HK-2 (cell line): ENCODE results near the gene AAK1.
"Not testable (repeated sequence)": the region's sequence is repeated elsewhere in the genome, so short reads cannot be mapped to it uniquely, and the experiment has no call there.

Source experiments
- DNase-seq: peaks from one replicate; pipeline ENCODE4 v3.0.0-alpha.2; 2018; ENCODE audit not compliant: unreplicated experiment

Gene AAK1

DNA sequence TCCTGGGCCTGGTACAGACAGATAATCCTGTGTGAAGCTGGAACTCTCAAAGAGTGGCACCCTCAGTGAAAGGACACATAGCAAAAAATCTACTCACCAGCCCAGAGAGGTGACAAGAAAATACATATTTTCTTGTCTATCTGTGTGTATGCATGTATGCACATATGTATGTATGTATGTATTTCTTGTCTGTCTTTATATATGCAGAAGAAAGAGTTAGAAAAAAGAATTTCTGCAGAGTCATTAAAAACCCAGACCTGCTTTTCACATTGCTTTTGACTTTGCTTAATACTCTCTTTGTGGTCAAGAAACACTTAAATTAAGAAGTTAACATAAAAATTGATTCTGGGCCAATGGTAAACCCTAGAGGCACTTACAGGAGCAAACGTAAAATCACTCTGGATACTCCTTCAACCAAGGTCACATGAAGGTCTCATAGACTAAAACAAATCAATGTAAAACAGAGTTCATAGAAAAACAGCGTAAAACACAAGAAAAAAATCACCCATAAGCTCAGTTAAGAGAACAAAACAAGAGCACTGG, 16.5 kb upstream of the AAK1 start:
- DNase-seq, result no peak

DNA sequence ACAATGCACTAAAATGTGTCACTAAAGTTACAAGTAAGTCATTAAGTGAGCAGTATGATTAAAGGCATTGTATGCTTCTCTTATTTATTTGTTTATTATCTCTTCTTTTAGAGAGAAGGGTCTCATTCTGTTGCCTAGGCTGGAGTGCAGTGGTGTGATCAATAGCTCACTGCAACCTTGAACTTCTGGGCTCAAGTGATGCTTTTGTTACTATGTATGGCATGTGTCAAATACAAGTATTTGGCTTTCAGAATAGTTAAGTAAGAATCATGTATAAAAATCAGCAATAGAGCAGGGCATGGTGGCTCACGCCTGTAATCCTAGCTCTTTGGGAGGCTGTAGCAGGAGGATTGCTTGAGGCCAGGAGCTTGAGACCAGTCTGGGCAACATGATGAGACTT, 15.8 kb upstream of the AAK1 start:
- DNase-seq, result no peak

DNA sequence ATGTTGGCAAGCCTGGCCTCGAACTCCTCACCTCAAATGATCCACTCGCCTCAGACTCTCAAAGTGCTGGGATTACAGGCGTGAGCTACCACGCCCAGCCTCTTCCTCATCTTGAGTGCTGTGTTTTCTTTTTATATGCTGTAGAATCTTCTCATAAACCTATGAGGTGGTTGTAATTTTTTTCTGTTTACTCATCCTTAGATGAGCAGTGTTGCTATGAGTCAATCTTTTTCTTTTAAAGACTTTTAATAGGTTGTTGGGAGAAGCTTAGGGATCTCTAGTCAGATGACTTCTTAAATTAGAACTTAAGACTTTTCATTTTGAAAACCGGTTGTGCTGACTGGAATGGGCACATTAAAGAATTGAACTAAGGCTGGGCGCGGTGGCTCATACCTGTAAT, 8.7 kb upstream of the AAK1 start:
- no peak for DNase-seq

DNA sequence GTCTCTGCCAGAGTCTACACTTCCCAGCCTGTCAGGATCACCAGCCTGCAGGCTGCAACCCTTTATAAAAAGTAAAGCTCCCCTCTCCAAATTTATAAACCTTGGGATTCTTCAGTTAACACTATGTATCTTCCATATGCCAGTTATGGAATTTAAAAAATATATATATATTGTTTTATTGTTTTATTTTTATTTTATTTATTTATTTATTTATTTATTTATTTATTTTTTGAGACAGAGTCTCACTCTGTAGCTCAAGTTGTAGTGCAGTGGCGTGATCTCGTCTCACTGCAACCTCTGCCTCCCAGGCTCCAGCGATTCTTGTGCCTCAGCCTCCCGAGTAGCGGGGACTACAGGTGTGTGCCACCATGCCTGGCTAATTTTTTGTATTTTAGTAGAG, 3.7 kb upstream of the AAK1 start:
- DNase-seq, result not testable (repeated sequence)

DNA sequence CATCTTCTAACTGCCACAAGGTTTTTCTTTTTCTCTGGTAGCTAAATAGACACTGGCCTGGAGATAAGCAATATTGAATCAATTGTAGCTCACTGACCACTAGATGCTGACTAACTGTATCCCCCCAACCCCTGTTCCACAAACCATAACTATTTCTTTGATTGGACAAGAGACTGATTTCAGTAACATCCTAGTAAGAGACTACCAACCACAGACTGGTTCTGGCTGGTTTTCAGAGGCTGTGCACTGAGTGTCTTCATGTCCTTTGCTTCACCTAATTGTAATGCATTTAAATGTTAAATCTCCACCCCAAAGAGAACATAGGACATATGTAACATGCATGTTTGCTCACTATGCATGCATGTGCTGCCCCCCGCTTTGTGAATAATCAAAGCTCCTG, 3.2 kb upstream of the AAK1 start:
- DNase-seq, result no peak

GRCh38 chr2:69645921-69646320, 2.4 kb upstream of the AAK1 start:
- DNase-seq, result no peak

- no peak for DNase-seq
Observed at GRCh38 chr2:69645031-69645431, 1.5 kb upstream of the AAK1 start.

DNA sequence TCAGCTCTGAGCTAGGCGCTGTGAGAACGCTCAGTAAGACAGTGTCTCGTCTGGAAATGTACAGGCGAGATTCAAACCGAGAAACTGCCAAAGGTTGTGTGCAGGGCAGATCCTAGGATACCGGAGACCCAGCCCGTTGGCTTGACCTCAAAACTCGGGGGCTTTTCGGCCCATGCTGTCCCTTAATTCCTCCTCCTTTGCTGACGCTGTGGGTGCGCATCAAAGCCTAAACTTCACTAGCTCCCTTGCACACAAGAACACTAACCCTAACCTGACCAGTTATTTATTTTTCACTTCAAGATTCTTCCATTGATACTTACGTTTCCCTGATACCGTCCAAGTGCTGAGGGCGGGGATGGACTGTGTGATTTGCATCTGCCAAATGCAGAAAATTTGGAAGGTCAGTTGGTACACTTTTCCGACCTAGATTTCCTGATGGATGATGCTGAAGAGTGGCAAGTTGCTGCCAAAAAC, 1.0 kb upstream of the AAK1 start:
- DNase-seq, result no peak

DNA sequence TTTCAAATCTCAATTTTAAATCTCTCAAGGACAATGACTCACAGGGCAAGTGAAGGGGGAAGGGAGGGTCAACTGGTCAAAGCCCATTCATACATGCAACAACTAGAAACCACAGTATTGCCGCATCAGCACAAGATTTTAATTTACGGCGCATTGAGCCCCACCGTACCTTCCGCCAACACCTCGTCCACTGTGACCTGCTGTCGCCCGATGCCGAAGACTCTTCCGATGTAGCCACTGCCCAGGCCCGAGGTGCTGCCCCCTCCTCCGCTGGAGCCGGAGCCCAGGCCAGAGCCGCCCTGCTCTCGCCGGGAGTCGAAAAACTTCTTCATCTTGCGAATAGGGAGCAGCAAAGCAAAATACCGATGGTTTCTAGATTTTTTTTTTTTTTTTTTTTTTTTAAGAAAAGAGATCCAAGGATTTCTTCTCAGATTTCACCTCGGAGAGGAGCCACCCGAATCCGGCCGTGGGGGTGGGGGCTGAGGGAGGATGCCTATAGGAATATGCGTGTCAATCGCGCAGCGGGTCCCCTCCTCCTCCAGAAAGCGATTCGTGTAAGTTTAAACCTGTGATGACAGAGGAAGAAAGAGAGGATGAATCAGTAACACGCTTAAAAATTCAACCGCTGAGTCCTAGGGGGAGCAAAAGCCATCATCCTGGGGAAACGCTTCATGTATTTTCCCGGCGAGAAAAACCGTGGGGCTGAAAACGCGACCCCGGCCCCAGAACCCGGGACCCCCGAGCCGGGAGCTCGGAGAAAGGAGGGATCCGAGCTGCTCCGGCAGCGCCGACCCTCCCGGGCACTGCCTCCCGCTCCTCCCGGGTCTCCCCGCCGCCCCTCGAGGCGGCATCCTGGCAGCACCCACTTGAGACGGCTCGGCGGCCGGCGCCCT, 584 bp downstream of the AAK1 start:
- DNase-seq, result peak; percentile 68

DNA sequence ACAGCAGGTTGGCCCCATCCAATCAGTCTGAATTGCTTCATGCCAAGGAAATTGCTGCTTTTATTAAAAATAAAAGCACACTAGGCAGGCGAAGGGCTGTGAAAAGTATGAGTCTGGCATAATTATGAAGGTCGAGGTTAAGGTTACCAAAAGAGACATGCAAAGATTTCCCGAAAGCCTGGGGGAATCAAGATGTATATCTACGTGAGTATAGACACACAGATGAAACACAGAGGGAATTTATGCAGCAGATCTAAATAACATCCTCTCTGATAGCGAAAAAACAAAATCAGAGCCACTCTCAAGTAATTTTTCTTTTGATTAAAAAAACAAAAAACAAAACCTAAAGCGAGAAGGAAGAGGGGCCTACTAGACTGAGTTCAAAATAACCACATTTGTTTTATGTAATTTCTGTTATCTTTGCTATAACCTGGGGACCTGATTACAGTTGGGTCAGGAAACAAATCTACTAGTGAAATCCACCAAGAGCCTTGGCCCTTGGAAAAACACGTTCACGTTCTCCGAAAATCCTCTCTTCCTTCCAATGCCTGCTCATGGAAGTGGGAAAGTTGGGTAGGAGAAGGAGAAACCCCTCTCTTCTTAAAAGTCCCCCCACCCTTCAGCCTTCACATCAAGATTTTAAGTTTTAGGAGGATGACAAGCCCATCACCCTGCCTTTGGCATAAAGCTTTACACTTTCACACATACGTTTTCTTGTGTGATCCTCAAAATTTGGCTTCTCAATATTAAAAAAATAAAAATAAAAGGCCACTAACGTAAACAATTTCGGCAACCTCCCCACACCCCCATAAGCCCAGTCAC, 1.4 kb downstream of the AAK1 start:
- DNase-seq, result no peak

DNA sequence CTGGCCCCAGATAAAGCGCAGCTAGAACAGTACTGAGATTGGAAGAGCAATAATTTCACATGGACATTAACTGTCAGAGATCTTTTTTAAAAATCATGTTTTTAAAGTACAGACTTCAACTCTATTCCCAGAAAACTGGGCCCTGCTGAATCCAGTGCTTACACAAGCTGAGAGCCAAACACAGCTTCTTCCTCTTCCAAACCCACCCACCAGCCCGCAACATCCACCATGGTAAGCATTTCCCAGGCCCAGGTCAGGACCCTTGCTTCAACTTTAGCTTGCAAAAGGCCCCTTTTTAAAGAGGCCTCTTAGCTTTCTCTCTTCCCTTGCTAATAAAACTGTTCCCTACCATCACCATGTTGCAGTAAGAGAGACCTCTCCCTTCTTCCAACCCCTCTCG, 2.1 kb downstream of the AAK1 start:
- no peak for DNase-seq

DNA sequence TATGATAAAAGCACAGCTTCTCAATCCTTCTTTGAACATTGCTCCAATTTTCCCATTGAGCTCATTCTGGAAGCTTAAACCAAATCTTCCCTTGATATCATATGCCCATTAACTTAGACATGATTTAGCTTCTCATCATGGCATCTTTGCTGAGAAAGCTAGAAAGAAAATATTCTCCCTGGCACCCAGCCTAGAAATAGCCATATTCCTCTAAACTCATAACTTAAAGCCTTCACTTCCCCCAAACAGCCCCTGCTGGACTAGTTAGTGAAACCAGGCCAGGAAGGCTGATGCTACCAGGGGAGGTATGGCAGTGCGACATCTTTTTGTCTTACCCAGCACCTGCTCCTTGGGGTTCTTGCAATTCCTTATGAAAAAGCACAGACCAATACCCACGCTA, 4.3 kb downstream of the AAK1 start:
- DNase-seq, result no peak

DNA sequence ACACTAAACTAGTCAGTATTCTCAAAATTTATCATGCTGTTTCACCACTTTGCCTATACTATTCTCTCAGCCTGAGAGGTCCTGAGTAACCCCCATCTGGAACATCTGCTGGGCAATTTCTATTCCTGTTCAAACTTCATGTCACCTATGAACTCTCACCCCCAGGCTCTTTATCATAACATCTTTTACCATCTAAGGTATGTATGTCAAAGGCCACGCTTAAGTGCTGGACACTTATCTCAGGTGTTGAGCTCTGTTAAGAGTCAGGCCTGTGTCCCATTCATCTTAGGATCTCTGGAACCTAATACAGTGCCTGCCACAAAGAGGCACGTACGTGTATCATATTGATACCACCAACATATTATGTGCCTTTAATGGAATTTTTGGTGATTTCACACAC, 4.9 kb downstream of the AAK1 start:
- no peak for DNase-seq

DNA sequence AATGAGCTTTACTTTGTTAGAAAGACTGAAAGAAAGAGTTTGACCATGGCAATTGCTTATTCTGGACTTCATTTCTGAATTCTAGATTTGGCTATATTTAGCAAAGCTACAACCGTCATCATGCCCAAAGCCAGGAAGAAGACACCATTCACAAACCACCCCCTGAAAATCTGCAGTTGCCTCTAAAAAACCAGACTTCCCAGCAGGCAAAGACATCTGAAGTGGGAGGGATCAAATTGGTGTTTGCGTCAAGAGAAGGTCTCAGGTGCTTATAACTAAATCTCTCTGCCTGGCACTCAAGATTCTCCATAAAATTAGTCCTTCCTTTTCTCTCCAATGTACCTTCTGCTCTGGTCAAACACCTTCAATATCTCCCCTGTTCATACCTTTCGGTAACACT, 5.6 kb downstream of the AAK1 start:
- DNase-seq, result no peak

- DNase-seq, result no peak
Observed at GRCh38 chr2:69636395-69636794, 7.1 kb downstream of the AAK1 start.

DNA sequence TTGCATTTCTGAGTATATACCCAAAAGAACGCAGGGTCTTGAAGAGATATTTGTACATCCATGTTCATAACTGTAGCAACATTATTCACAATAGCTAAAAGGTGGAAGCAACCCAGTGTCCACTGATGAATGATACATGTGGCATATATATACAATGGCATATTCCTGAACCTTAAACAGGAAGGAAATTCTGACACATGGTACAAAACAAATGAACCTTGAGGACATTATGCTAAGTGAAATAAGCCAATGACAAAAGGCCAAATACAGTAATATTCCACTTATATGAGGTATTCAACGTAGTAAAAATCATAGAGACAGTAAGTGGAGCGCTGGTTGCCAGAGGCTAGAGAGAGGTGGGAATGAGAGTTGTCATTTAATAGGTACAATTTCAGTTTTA, 8.1 kb downstream of the AAK1 start:
- DNase-seq, result no peak

DNA sequence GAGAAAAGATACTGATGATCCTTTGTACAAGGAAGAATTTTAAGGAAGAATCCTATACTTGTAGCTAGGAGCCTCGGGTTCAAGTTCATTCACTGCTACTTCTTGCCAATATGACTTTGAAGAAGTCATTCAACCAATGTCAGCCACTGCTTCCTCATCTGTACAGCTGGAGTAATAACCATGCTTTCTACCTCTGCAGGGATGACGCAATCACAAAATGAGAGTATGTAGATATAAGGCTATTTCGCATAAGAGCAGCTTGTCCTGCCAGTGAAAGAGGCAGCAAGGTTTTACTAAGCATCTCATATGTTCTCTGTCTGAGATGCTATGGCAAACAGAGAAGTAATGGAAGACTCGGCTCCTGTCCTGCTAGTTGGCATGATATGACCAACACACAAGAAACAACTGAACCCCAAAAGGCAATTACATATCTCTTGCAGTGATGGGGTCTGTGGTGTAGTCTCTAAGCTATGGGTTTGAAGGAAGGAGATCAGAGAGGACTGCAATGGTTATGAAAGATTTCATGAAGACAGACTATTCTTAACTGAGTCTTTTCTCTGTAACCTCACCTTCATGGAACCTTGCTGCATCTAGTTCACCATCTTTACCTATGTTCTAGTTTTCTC, 9.2 kb downstream of the AAK1 start:
- DNase-seq, result no peak

- DNase-seq, result no peak
Observed at GRCh38 chr2:69631402-69631801, 12.1 kb downstream of the AAK1 start.

DNA sequence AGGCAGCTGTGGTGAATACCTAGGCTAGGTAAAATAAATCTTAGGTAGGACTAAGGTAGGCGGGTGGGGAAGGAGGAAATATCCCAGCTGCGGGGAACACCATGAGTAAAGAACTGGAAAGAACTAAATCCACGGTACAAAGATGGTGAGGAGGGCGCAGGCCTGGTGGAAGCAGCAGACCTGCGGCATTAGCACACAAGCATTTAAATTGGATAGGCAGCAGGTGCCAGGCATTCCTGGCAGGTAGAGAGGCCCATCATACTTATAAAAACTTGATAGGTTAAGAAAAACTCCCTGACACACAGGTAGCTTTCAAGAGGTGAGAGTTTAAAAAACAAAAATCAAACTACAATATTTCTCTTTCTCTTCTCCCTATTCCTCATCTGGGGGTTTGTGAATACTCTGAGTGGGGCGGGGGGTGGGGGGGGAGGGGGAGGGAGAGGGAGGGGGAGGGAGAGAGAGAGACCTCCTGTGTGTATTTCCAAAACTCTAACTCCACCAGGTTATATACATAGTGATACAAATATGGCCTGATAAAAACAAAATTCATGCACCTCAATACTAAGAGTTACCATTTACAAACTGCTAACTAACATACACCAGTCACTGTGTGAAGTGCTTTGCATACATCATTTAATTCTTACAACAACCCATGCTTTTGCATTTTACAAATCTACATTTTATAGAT, 13.5 kb downstream of the AAK1 start:
- no peak for DNase-seq

DNA sequence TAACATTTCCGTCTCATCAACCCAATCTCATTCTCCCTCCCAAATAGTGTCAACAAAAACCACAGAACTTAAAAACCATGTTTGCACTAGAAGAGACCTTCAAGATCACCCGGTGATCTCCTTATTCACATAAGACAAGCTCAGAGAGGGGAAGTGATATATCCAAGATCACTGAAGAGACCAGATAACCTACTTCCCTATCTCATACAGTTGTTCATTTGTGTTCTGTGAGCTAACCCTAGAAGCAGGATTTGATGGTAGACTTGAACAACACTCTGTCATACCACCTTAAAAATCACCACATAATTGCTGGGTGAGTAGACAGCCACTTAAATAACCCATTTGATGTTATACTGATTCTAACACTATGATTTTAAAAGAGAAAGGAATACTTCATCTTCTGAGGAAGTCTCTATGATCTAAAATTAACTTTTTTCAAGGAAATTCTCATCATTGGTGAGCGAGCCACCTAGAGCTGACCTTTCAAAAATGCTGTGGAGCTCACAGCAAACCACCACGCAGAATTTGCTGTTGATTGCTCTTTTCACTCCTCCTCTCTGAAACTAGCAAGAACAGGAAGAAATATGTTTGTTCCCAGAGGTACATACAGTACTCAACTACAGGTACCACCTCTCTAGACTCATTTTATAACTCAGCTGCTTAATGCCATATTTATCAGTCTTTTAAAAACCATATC, 15.1 kb downstream of the AAK1 start:
- no peak for DNase-seq
